WTC11 (cell line): Measurements from ENCODE around the gene TCF7. TPM values are rescaled to one million over a fixed set of nuclear protein-coding genes. Genes with fewer than 3 reads are reported as not detected.

Experiments
- ATAC-seq: fragments of 200-7000 bp; cut with Tn5 transposase; 2 replicates; pipeline ENCODE4 v1.10.0; 2021; ENCODE audit warnings: mild to moderate bottlenecking, moderate library complexity
- CTCF ChIA-PET: fragments of 300-600 bp; sonication (Branson Sonifier 250); formaldehyde crosslinking; loops from one replicate; lab custom pipeline; 2021; ENCODE audit warnings: antibody characterized with exemption; lab: Charles Lee
- POLR2A ChIA-PET: fragments of 350-600 bp; sonication (Branson Sonifier 250); formaldehyde crosslinking; loops from one replicate; lab custom pipeline; 2021; ENCODE audit warnings: antibody characterized with exemption; lab: Charles Lee
- DNase-seq: peaks from one replicate; pipeline ENCODE4 v3.0.0; 2021; ENCODE audit warnings: low spot score
- H3K27ac Mint-ChIP-seq: 2 replicates; pipeline ENCODE4 v1.8.0; 2021; ENCODE audit warnings: mixed read lengths
- H3K27me3 Mint-ChIP-seq: 2 replicates; pipeline ENCODE4 v1.8.0; 2021; ENCODE audit warnings: low read depth, mild to moderate bottlenecking, moderate library complexity, mixed read lengths
- H3K36me3 Mint-ChIP-seq: 2 replicates; pipeline ENCODE4 v1.8.0; 2021; ENCODE audit warnings: mixed read lengths
- H3K4me1 Mint-ChIP-seq: 2 replicates; pipeline ENCODE4 v1.8.0; 2022; ENCODE audit warnings: mixed read lengths
- H3K4me3 Mint-ChIP-seq: 2 replicates; pipeline ENCODE4 v1.8.0; 2021; ENCODE audit warnings: mild to moderate bottlenecking, moderate library complexity, mixed read lengths
- H3K9me3 Mint-ChIP-seq: 2 replicates; pipeline ENCODE4 v1.8.0; 2021; ENCODE audit warnings: mixed read lengths
- ATF2 ChIP-seq: sonication (generic); formaldehyde crosslinking; IDR thresholded peaks from 2 replicates; pipeline ENCODE4 v1.8.1; 2022; ENCODE audit warnings: low read depth, missing genetic modification reagents, borderline replicate concordance
- ATF3 ChIP-seq: sonication (generic); formaldehyde crosslinking; conservative IDR thresholded peaks from 2 replicates; pipeline ENCODE4 v1.8.1; 2022; ENCODE audit warnings: mild to moderate bottlenecking, missing genetic modification reagents
- CREM ChIP-seq: sonication (generic); formaldehyde crosslinking; IDR thresholded peaks from 2 replicates; pipeline ENCODE4 v1.8.1; 2022; ENCODE audit warnings: mild to moderate bottlenecking, missing genetic modification reagents, moderate library complexity
- E2F4 ChIP-seq: sonication (generic); formaldehyde crosslinking; IDR thresholded peaks from 2 replicates; pipeline ENCODE4 v1.8.1; 2022; ENCODE audit warnings: low read depth, mild to moderate bottlenecking, moderate library complexity, missing genetic modification reagents, borderline replicate concordance
- E2F5 ChIP-seq: sonication (generic); formaldehyde crosslinking; IDR thresholded peaks from 2 replicates; pipeline ENCODE4 v1.8.1; 2022; ENCODE audit warnings: mild to moderate bottlenecking, moderate library complexity, missing genetic modification reagents
- ERG ChIP-seq: fragments of 250-450 bp; sonication (Bioruptor Pico); IDR thresholded peaks from 2 replicates; pipeline ENCODE4 v1.8.0; 2021; ENCODE audit warnings: mild to moderate bottlenecking
- ETV6 ChIP-seq: sonication (generic); formaldehyde crosslinking; IDR thresholded peaks from 2 replicates; pipeline ENCODE4 v1.8.1; 2022; ENCODE audit warnings: mild to moderate bottlenecking, missing genetic modification reagents
- KAT7 ChIP-seq: sonication (generic); formaldehyde crosslinking; IDR thresholded peaks from 2 replicates; pipeline ENCODE4 v1.8.1; 2023; ENCODE audit warnings: missing genetic modification reagents, mild to moderate bottlenecking, borderline replicate concordance
- OVOL2 ChIP-seq: fragments of 250-450 bp; sonication (Bioruptor Pico); IDR thresholded peaks from 2 replicates; pipeline ENCODE4 v1.9.0; 2021; ENCODE audit warnings: mild to moderate bottlenecking, borderline replicate concordance
- PREB ChIP-seq: sonication (generic); formaldehyde crosslinking; IDR thresholded peaks from 2 replicates; pipeline ENCODE4 v1.8.1; 2022; ENCODE audit warnings: mild to moderate bottlenecking, missing genetic modification reagents, moderate library complexity, borderline replicate concordance
- PRRX2 ChIP-seq: fragments of 250-450 bp; sonication (Bioruptor Pico); IDR thresholded peaks from 2 replicates; pipeline ENCODE4 v1.8.0; 2021; ENCODE audit warnings: mild to moderate bottlenecking
- SP1 ChIP-seq: sonication (generic); formaldehyde crosslinking; conservative IDR thresholded peaks from 2 replicates; pipeline ENCODE4 v1.8.1; 2022; ENCODE audit warnings: missing genetic modification reagents
- STAT6 ChIP-seq: sonication (generic); formaldehyde crosslinking; conservative IDR thresholded peaks from 2 replicates; pipeline ENCODE4 v1.8.1; 2023; ENCODE audit warnings: mild to moderate bottlenecking, low read depth, missing genetic modification reagents, moderate library complexity
- TCF7 ChIP-seq: sonication (generic); formaldehyde crosslinking; IDR thresholded peaks from 2 replicates; pipeline ENCODE4 v1.8.0; 2022; ENCODE audit warnings: mild to moderate bottlenecking, low read depth, missing genetic modification reagents, moderate library complexity
- ZNF219 ChIP-seq: sonication (generic); formaldehyde crosslinking; IDR thresholded peaks from 2 replicates; pipeline ENCODE4 v1.8.0; 2023; ENCODE audit warnings: missing genetic modification reagents, mild to moderate bottlenecking, borderline replicate concordance
- ZNF232 ChIP-seq: sonication (generic); formaldehyde crosslinking; IDR thresholded peaks from 2 replicates; pipeline ENCODE4 v1.8.0; 2022; ENCODE audit warnings: mild to moderate bottlenecking, missing genetic modification reagents
- ZNF263 ChIP-seq: sonication (generic); formaldehyde crosslinking; IDR thresholded peaks from 2 replicates; pipeline ENCODE4 v1.8.1; 2022; ENCODE audit warnings: low read depth, mild to moderate bottlenecking, moderate library complexity, missing genetic modification reagents
- ZNF512 ChIP-seq: sonication (generic); formaldehyde crosslinking; IDR thresholded peaks from 2 replicates; pipeline ENCODE4 v1.8.1; 2022; ENCODE audit warnings: missing genetic modification reagents, borderline replicate concordance
- ZNF671 ChIP-seq: fragments of 250-450 bp; sonication (Bioruptor Pico); IDR thresholded peaks from 2 replicates; pipeline ENCODE4 v1.8.0; 2021; ENCODE audit warnings: mild to moderate bottlenecking
- total RNA-seq: library from RNA; stranded (reverse); gene quantifications from 3 replicates; pipeline ENCODE4 v1.2.3, GENCODE V29; 2021

The TCF7 gene
- total RNA-seq, 1 experiment from 2014 or later: 11.3 TPM

- TF ChIP-seq ATF2 (CRISPR knock-in tag): no peak
- no peak for TF ChIP-seq CREM (CRISPR knock-in tag)
- no peak for TF ChIP-seq SP1
- no peak for TF ChIP-seq ZNF671
- TF ChIP-seq E2F4 (CRISPR knock-in tag): no peak
These were observed 36.4 kb upstream of the TCF7 start (continued) for GRCh38 chr5:134077926-134078580.

GRCh38 chr5:134079748-134080581, 34.5 kb upstream of the TCF7 start:
- H3K4me3 Mint-ChIP-seq: no peak overlapping the region
- H3K4me1 Mint-ChIP-seq: no peaks in the 10 kb centered on the region
- TF ChIP-seq KAT7 (CRISPR knock-in tag) (no peak), OVOL2 (CRISPR knock-in tag) (no peak), TCF7 (CRISPR knock-in tag) (no peak), CREM (CRISPR knock-in tag) (no peak), PRRX2 (CRISPR knock-in tag) (no peak), ATF3 (CRISPR knock-in tag) (no peak), E2F5 (CRISPR knock-in tag) (no peak), ETV6 (CRISPR knock-in tag) (no peak), ZNF232 (CRISPR knock-in tag) (no peak), ZNF263 (no peak), ERG (no peak), ZNF512 (CRISPR knock-in tag) (no peak), PREB (CRISPR knock-in tag) (no peak), STAT6 (CRISPR knock-in tag) (no peak), ZNF219 (no peak)
- no peak for ATAC-seq
- H3K36me3 Mint-ChIP-seq: no peaks in the 10 kb centered on the region
- ChIA-PET POLR2A (no interaction called here), CTCF (interaction anchor here (0.7 to 2.2 kb wide), 3 partner anchors 41 to 66 kb away, joined by 3 to 5 read pairs (median 3); no protein-coding TSS in a partner anchor)
- DNase-seq: no peak
- H3K27ac Mint-ChIP-seq: no peak overlapping the region
- H3K27me3 Mint-ChIP-seq: peaks cover 2% of the 10 kb centered on the region; the same call in 1 of the 2 replicates
- no peaks in the 10 kb centered on the region for H3K9me3 Mint-ChIP-seq
